GM18499 (cell line): ENCODE results near the gene NAA25.
"Not testable (repeated sequence)": the region's sequence is repeated elsewhere in the genome, so short reads cannot be mapped to it uniquely, and the experiment has no call there.

ENCODE experiments used
- ATAC-seq: cut with Tn5 transposase; IDR thresholded peaks from one replicate; pipeline ENCODE4 v1.9.1; 2021; ENCODE audit warnings: moderate number of reproducible peaks; ENCODE audit not compliant: insufficient read depth, unreplicated experiment

NAA25 gene

GRCh38 chr12:112066566-112066965 lies 42.0 kb downstream of the NAA25 start:
- no peak for ATAC-seq

- ATAC-seq, result no peak
Measured at GRCh38 chr12:112063273-112063672, 45.3 kb downstream of the NAA25 start.

- no peak for ATAC-seq
Measured at GRCh38 chr12:112061137-112061536, 47.4 kb downstream of the NAA25 start.

- ATAC-seq, result no peak
Measured at GRCh38 chr12:112049351-112049750, 59.2 kb downstream of the NAA25 start.

GRCh38 chr12:112046003-112046402 lies 62.6 kb downstream of the NAA25 start:
- no peak for ATAC-seq

GRCh38 chr12:112036614-112037013 lies 72.0 kb downstream of the NAA25 start:
- not testable (repeated sequence) for ATAC-seq

- ATAC-seq, result no peak
Measured at GRCh38 chr12:112035219-112035785, 73.3 kb downstream of the NAA25 start.

- ATAC-seq, result no peak
Measured at GRCh38 chr12:112032292-112032691, 76.3 kb downstream of the NAA25 start.

- ATAC-seq, result no peak
Measured at GRCh38 chr12:112031472-112031871, 77.1 kb downstream of the NAA25 start.

- ATAC-seq, result no peak
Measured at GRCh38 chr12:112029301-112029700, 79.3 kb downstream of the NAA25 start.

GRCh38 chr12:112025808-112026375 lies 82.7 kb downstream of the NAA25 start:
- ATAC-seq, result no peak

- ATAC-seq, result no peak
Measured at GRCh38 chr12:112023759-112024396, 84.7 kb downstream of the NAA25 start.

- no peak for ATAC-seq
Measured at GRCh38 chr12:112022241-112023016, 86.2 kb downstream of the NAA25 start.

GRCh38 chr12:112020947-112021457 lies 87.6 kb downstream of the NAA25 start:
- ATAC-seq, result no peak

- ATAC-seq, result no peak
Measured at GRCh38 chr12:112018571-112019237, 89.9 kb downstream of the NAA25 start.

GRCh38 chr12:112017041-112017440 lies 91.5 kb downstream of the NAA25 start:
- no peak for ATAC-seq

- ATAC-seq, result no peak
Measured at GRCh38 chr12:112015938-112016337, 92.6 kb downstream of the NAA25 start.

- no peak for ATAC-seq
Measured at GRCh38 chr12:112013601-112014402, 94.8 kb downstream of the NAA25 start.

GRCh38 chr12:112012775-112013600 lies 95.6 kb downstream of the NAA25 start, which contains the start of the genes ERP29 and TMEM116:
Gene ERP29, plus strand, starts transcription at chr12:112013426. Its CDS starts 40 bp downstream, at chr12:112013466.
Gene TMEM116, minus strand, starts transcription at chr12:112013165. Its CDS starts 7,895 bp downstream, at chr12:112005270.
- ATAC-seq, result peak; percentile 48
